Stomach (tissue), 9 donors: ENCODE data around the gene SLC22A12. TPM values are rescaled to one million over a fixed set of nuclear protein-coding genes. Genes with fewer than 3 reads are reported as not detected.
A peak's percentile ranks its signal among the peaks of the same experiment; 100 is the strongest.

Experiments used
- DNase-seq, 2 donors: peaks; one replicate each; pipeline versions ENCODE4 v3.0.0 to v3.0.0-alpha.2; 2013 to 2019
- H3K27ac ChIP-seq, 5 donors: fragments of 200-600 bp in 4 of 5; sonication (generic) in 4 of 5; one replicate each; pipeline ENCODE4 v1.5.1; 2013 to 2019; ENCODE audit warnings: mild to moderate bottlenecking in 1 of 5, moderate library complexity in 1 of 5
- H3K27me3 ChIP-seq, 3 donors: fragments of 200-600 bp; sonication (generic); one replicate each; pipeline ENCODE4 v1.5.1; 2017 to 2019; ENCODE audit warnings: mixed run types in 1 of 3
- H3K36me3 ChIP-seq, 4 donors: fragments of 200-600 bp; sonication (generic); 1 replicate in 3 of 4; 2 replicates in 1 of 4; pipeline ENCODE4 v1.5.1; 2016 to 2019
- H3K4me1 ChIP-seq, 4 donors: fragments of 200-600 bp; sonication (generic); one replicate each; pipeline ENCODE4 v1.5.1; 2016 to 2019
- H3K4me3 ChIP-seq, 4 donors: fragments of 200-600 bp; sonication (generic) in 3 of 4; one replicate each; pipeline ENCODE4 v1.5.1; 2016 to 2019; ENCODE audit warnings: mild to moderate bottlenecking in 1 of 4
- H3K9me3 ChIP-seq, 4 donors: fragments of 200-600 bp; sonication (generic); one replicate each; pipeline ENCODE4 v1.5.1; 2016 to 2019
- CTCF ChIP-seq, 7 experiments: fragments of 450-650 bp in 4 of 7; fragments of 200-600 bp in 3 of 7; sonication (generic) in 3 of 7; IDR thresholded peaks; one replicate each; pipeline ENCODE4 v1.5.1; 2016 to 2019; ENCODE audit warnings: antibody characterized with exemption in 7 of 7, control low read depth in 2 of 7, mild to moderate bottlenecking in 1 of 7
- EP300 ChIP-seq: sonication (generic); formaldehyde crosslinking; IDR thresholded peaks from one replicate; pipeline ENCODE4 v1.6.1; 2017; ENCODE audit warnings: antibody characterized with exemption
- POLR2A ChIP-seq, 4 donors: fragments of 450-650 bp; IDR thresholded peaks; one replicate each; pipeline ENCODE4 v1.6.1; 2016; ENCODE audit warnings: antibody characterized with exemption in 4 of 4, control low read depth in 2 of 4, mild to moderate bottlenecking in 1 of 4, moderate library complexity in 1 of 4
- POLR2AphosphoS5 ChIP-seq, 3 donors: sonication (generic); formaldehyde crosslinking; IDR thresholded peaks; one replicate each; pipeline ENCODE4 v1.6.1; 2016; ENCODE audit warnings: antibody characterized with exemption in 3 of 3
- WGBS, 5 donors: extraction: QIAGEN DNeasy Blood & Tissue Kit in 3 of 5; methylation state at CpG; one replicate each; pipeline versions ENCODE4 v1.1.5 to v1.1.7; 2013 to 2018; 5-methylcytosine and 5-hydroxymethylcytosine counted together
- intact Hi-C: fragments of 100-400 bp; cut with DNase I; formaldehyde crosslinking; loops from one replicate; pipeline ENCODE4 v1.15.1; 2023; ENCODE audit warnings: low total_unique reads
- polyA plus RNA-seq, 3 donors: library from polyadenylated mRNA; stranded (reverse); fragments of 200-250 nt; gene quantifications; one replicate each; pipeline ENCODE4 v1.2.3, GENCODE V29; 2013
- total RNA-seq, 5 donors: library from RNA; depleted of rRNA; stranded (reverse); fragments of >200 nt; gene quantifications; one replicate each; pipeline versions ENCODE4 v1.1.0 to v1.2.3, GENCODE V29; 2014 to 2016
- donor health status: healthy with polysubstance abuse.
- donor health status: Bipolar disorder and iron deficiency.
- donor health status: healthy.

SLC22A12 gene
- total and polyA plus RNA-seq, 8 donors, result not detected

GRCh38 chr11:64629796-64630562 is 39.0 kb downstream of the SLC22A12 start:
- DNase-seq, result peak in 1 of 2 donors; percentile 66
- peak overlapping the region in 1 of 5 donors; percentile 46 for H3K27ac ChIP-seq
- WGBS, 5 donors, result 30 to 48% (median 35%) methylated on average over 29 to 56 of the region's 56 CpGs
- peaks cover 0 to 10% (median 5%) of the 10 kb centered on the region in 4 donors for H3K4me1 ChIP-seq
- TF ChIP-seq POLR2A (IDR thresholded peaks at IDR 0.05) (no peak), CTCF (IDR thresholded peaks at IDR 0.05) (no peak), POLR2AphosphoS5 (IDR thresholded peaks at IDR 0.05) (no peak), EP300 (no peak)
- H3K4me3 ChIP-seq, result peak overlapping the region in 1 of 4 donors; percentile 8
- peaks cover 0 to 32% (median 12%) of the 10 kb centered on the region in 3 donors for H3K27me3 ChIP-seq
- no peaks in the 10 kb centered on the region for H3K36me3 ChIP-seq
- intact Hi-C loops, result no loop called here
- H3K9me3 ChIP-seq, result no peaks in the 10 kb centered on the region

GRCh38 chr11:64631675-64632074 is 40.7 kb downstream of the SLC22A12 start:
- H3K9me3 ChIP-seq, result no peaks in the 10 kb centered on the region
- intact Hi-C loops, result no loop called here
- no peak overlapping the region for H3K27ac ChIP-seq
- no peak overlapping the region for H3K4me3 ChIP-seq
- H3K36me3 ChIP-seq, result no peaks in the 10 kb centered on the region
- H3K27me3 ChIP-seq, result peaks cover 0 to 49% (median 17%) of the 10 kb centered on the region in 3 donors
- DNase-seq, result no peak
- 76 to 87% (median 85%) methylated on average over 4 of the region's 4 CpGs for WGBS, 5 donors
- TF ChIP-seq CTCF (IDR thresholded peaks at IDR 0.05) (no peak), POLR2A (IDR thresholded peaks at IDR 0.05) (no peak), POLR2AphosphoS5 (IDR thresholded peaks at IDR 0.05) (no peak), EP300 (no peak)
- peaks cover 0 to 9% (median 4%) of the 10 kb centered on the region in 4 donors for H3K4me1 ChIP-seq

GRCh38 chr11:64632237-64632636 is 41.2 kb downstream of the SLC22A12 start:
- Histone ChIP-seq H3K27ac (no peak overlapping the region), H3K27me3 (peaks cover 1 to 55% (median 23%) of the 10 kb centered on the region in 3 donors), H3K36me3 (no peaks in the 10 kb centered on the region), H3K9me3 (no peaks in the 10 kb centered on the region), H3K4me1 (peaks cover 0 to 9% (median 4%) of the 10 kb centered on the region in 4 donors), H3K4me3 (no peak overlapping the region)
- DNase-seq, result no peak
- TF ChIP-seq CTCF (IDR thresholded peaks at IDR 0.05), result no peak
- TF ChIP-seq POLR2AphosphoS5 (IDR thresholded peaks at IDR 0.05), result no peak
- no peak for TF ChIP-seq EP300
- no peak for TF ChIP-seq POLR2A (IDR thresholded peaks at IDR 0.05)
- 74 to 80% (median 79%) methylated on average over 6 of the region's 6 CpGs for WGBS, 5 donors
- intact Hi-C loops, result no loop called here

- intact Hi-C loops, result no loop called here
- no peak for DNase-seq
- TF ChIP-seq EP300 (no peak), POLR2AphosphoS5 (IDR thresholded peaks at IDR 0.05) (no peak)
- H3K4me1 ChIP-seq, result peaks cover 0 to 13% (median 4%) of the 10 kb centered on the region in 4 donors
- H3K4me3 ChIP-seq, result no peak overlapping the region
- no peaks in the 10 kb centered on the region for H3K36me3 ChIP-seq
- WGBS, 5 donors, result 87 to 89% (median 88%) methylated on average over 10 of the region's 10 CpGs
- no peak overlapping the region for H3K27ac ChIP-seq
- H3K27me3 ChIP-seq, result peaks cover 4 to 59% (median 24%) of the 10 kb centered on the region in 3 donors
- H3K9me3 ChIP-seq, result no peaks in the 10 kb centered on the region
Observed at GRCh38 chr11:64632654-64633053, 41.6 kb downstream of the SLC22A12 start.
